Endothelial cell of umbilical vein (primary cell): ENCODE results near the gene KCNAB2. TPM values are rescaled to one million over a fixed set of nuclear protein-coding genes. Genes with fewer than 3 reads are reported as not detected.

Experiments used
- BruUV-seq: library from RNA; stranded (reverse); fragments of 400-500 nt; replicated peaks from 2 replicates; lab custom pipeline; 2021; lab: Mats Ljungman, UMichigan
- CTCF ChIA-PET: fragments of 300-600, 350-600 bp; sonication (Branson Sonifier 250); formaldehyde crosslinking; loops from one replicate; lab custom pipeline; 2021; ENCODE audit warnings: antibody characterized with exemption, inconsistent platforms; lab: Charles Lee
- POLR2A ChIA-PET: fragments of 300-600, 350-600 bp; sonication (Branson Sonifier 250); formaldehyde crosslinking; loops from one replicate; lab custom pipeline; 2021; ENCODE audit warnings: antibody characterized with exemption, inconsistent platforms; lab: Charles Lee
- DNase-seq: peaks from one replicate; pipeline ENCODE4 v3.0.0-alpha.2; 2011; ENCODE audit warnings: low read depth, low spot score
- FAIRE-seq: peaks from 2 replicates; lab custom pipeline; 2011; peaks lifted over from hg19 to GRCh38; lab: Jason Lieb, UNC
- H2AFZ ChIP-seq: 2 replicates; pipeline ENCODE4 v1.6.0; 2012; ENCODE audit warnings: low read depth, low read length, control low read depth, inconsistent platforms
- H3K27ac ChIP-seq: 2 replicates; pipeline ENCODE4 v1.5.1; 2011; ENCODE audit warnings: low read depth, mild to moderate bottlenecking, control low read depth, low read length, moderate library complexity; ENCODE audit not compliant: insufficient read depth
- H3K27me3 ChIP-seq, 2 experiments: 2 replicates each; pipeline versions ENCODE4 v1.6.0 to v1.6.1; 2011; ENCODE audit warnings: low read length in 2 of 2, mixed read lengths in 1 of 2; ENCODE audit not compliant: control insufficient read depth in 2 of 2, insufficient read depth in 2 of 2
- H3K36me3 ChIP-seq, 2 experiments: 2 replicates in 1 of 2; 3 replicates in 1 of 2; pipeline ENCODE4 v1.5.1; 2011; ENCODE audit warnings: low read length in 2 of 2, mild to moderate bottlenecking in 1 of 2, moderate library complexity in 1 of 2; ENCODE audit not compliant: control insufficient read depth in 2 of 2, insufficient read depth in 2 of 2; ENCODE audit errors: extremely low read depth in 1 of 2
- H3K4me1 ChIP-seq: 3 replicates; pipeline ENCODE4 v1.5.1; 2011; ENCODE audit warnings: mild to moderate bottlenecking, low read length; ENCODE audit not compliant: control insufficient read depth, insufficient read depth; ENCODE audit errors: extremely low read depth
- H3K4me2 ChIP-seq: 2 replicates; pipeline ENCODE4 v1.6.1; 2011; ENCODE audit warnings: low read length, control low read depth, mixed read lengths; ENCODE audit not compliant: insufficient read depth
- H3K4me3 ChIP-seq, 3 experiments: fragments of 200-600 bp in 1 of 3; sonication (generic), shearing (Covaris generic) in 1 of 3; replicated peaks in 1 of 3; 2 replicates each; pipeline ENCODE4 v1.5.1; 2011 to 2016; ENCODE audit warnings: control low read depth in 3 of 3, low read length in 3 of 3, mild to moderate bottlenecking in 2 of 3, inconsistent platforms in 1 of 3, low read depth in 1 of 3, moderate library complexity in 1 of 3; ENCODE audit not compliant: insufficient read depth in 1 of 3
- H3K79me2 ChIP-seq: 2 replicates; pipeline ENCODE4 v1.6.0; 2012; ENCODE audit warnings: low read length, inconsistent platforms; ENCODE audit not compliant: control insufficient read depth, insufficient read depth
- H3K9ac ChIP-seq: replicated peaks from 2 replicates; pipeline ENCODE3; 2011; ENCODE audit warnings: low read length, control low read depth; ENCODE audit not compliant: insufficient read depth; ENCODE audit errors: extremely low read depth
- H3K9me1 ChIP-seq: replicated peaks from 3 replicates; pipeline ENCODE4 v1.6.0; 2011; ENCODE audit warnings: mild to moderate bottlenecking, low read length; ENCODE audit not compliant: control insufficient read depth, insufficient read depth; ENCODE audit errors: extremely low read depth
- H3K9me3 ChIP-seq: replicated peaks from 2 replicates; pipeline ENCODE4 v1.5.1; 2012; ENCODE audit warnings: low read length, inconsistent platforms; ENCODE audit not compliant: control insufficient read depth, insufficient read depth
- H4K20me1 ChIP-seq: replicated peaks from 2 replicates; pipeline ENCODE3; 2011; ENCODE audit warnings: mild to moderate bottlenecking, low read length; ENCODE audit not compliant: control insufficient read depth, insufficient read depth; ENCODE audit errors: extremely low read depth
- EZH2 ChIP-seq: IDR thresholded peaks from 2 replicates; pipeline ENCODE4 v1.6.1; 2012; ENCODE audit warnings: borderline replicate concordance, low read depth, mild to moderate bottlenecking, moderate library complexity, low read length, inconsistent platforms; ENCODE audit not compliant: severe bottlenecking
- FOS ChIP-seq: IDR thresholded peaks from 2 replicates; pipeline ENCODE4 v1.6.1; 2011; ENCODE audit warnings: mild to moderate bottlenecking, low read length, moderate library complexity, borderline replicate concordance; ENCODE audit not compliant: insufficient read depth
- GATA2 ChIP-seq: IDR thresholded peaks from 2 replicates; pipeline ENCODE4 v1.7.0; 2011; ENCODE audit warnings: low read depth, mild to moderate bottlenecking, moderate library complexity, mixed read lengths, low read length; ENCODE audit not compliant: insufficient read length, insufficient read depth
- JUN ChIP-seq: IDR thresholded peaks from 2 replicates; pipeline ENCODE4 v1.6.1; 2011; ENCODE audit warnings: borderline replicate concordance, low read depth; ENCODE audit not compliant: insufficient read length, insufficient read depth
- MYC ChIP-seq: IDR thresholded peaks from one replicate; pipeline ENCODE4 v1.6.1; 2011; ENCODE audit warnings: mild to moderate bottlenecking, low read depth, low read length
- POLR2A ChIP-seq: IDR thresholded peaks from 2 replicates; pipeline ENCODE4 v1.6.1; 2012; ENCODE audit warnings: low read depth, mild to moderate bottlenecking, control low read depth, low read length
- POLR2AphosphoS5 ChIP-seq: IDR thresholded peaks from 2 replicates; pipeline ENCODE4 v1.6.1; 2012; ENCODE audit warnings: low read depth, mild to moderate bottlenecking, control low read depth, low read length, moderate library complexity; ENCODE audit not compliant: insufficient read depth
- dilution Hi-C: fragments of 300-500 bp; cut with MboI; formaldehyde crosslinking; loops from one replicate; pipeline ENCODE4 v1.15.0; 2019; ENCODE audit warnings: low sequenced_read_pairs; ENCODE audit not compliant: extremely low pct_ligation_motif_present
- intact Hi-C: fragments of 100-400 bp; cut with micrococcal nuclease; formaldehyde crosslinking; loops from one replicate; pipeline ENCODE4 v1.10.0; 2022
- polyA plus RNA-seq, 4 experiments: library from polyadenylated mRNA; depleted of rRNA in 3 of 4; stranded (reverse) in 3 of 4; unstranded in 1 of 4; fragments of >200 nt; gene quantifications; 2 replicates each; pipeline versions ENCODE4 v1.2.1 to v1.2.3, GENCODE V29; 2011 to 2012; ENCODE audit warnings: missing spikeins in 1 of 4
- total RNA-seq: library from RNA; stranded (reverse); gene quantifications from 2 replicates; pipeline ENCODE4 v1.2.3, GENCODE V29; 2021
- TF ChIP-seq, protein P1 (sequence below): IDR thresholded peaks from 2 replicates; pipeline ENCODE4 v1.6.1; 2011; ENCODE audit not compliant: insufficient read depth, insufficient read length
- TF ChIP-seq, protein P2 (sequence below), 2 donors: IDR thresholded peaks; 1 replicate in 1 of 2; 2 replicates in 1 of 2; pipeline ENCODE4 v1.5.1; 2011; ENCODE audit warnings: low read length in 2 of 2, mild to moderate bottlenecking in 2 of 2, moderate library complexity in 2 of 2, control low read depth in 1 of 2, inconsistent platforms in 1 of 2, low read depth in 1 of 2; ENCODE audit not compliant: insufficient read depth in 1 of 2; ENCODE audit errors: extremely low read depth in 1 of 2

The KCNAB2 gene
- total and polyA plus RNA-seq, 2 donors (not counting 3 experiments of a cell fraction or from before 2014, with no cell fraction given): 2.4 to 3.8 TPM

DNA sequence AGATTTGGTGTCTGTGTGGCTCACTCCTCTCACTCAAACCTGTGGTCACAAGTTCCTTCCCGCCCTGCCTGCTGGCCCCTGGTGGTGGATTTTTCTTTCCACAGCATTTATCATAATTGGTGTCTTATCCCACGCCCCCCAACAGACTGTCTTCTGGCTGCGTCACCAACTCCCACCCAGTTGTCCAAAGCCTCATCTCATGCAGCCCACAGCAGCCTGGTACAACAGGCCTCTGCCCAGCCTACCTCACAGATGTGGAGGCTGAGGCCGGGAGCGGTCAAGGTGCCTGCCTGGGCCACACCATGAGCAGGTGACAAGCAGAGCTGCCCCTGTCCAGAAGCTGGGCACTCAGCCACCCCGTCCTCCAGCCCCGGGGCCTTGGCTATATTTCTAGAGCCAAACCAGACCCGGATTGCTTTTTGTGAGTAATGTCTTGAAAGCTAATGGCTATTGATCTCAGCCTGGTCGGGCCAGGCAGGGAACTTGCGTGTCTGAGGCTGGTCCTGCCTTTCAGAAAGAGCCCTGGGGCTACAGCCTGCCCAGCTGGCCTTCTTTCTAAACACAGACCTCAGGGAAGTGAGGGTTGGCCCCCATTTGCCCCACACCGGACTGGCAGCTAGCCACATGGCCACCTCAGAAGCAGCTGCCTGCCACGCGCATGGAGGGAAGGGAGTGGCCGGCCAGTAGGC lies 2.6 kb downstream of the KCNAB2 start:
- H3K4me3 ChIP-seq: no peak overlapping the region
- H3K79me2 ChIP-seq: no peaks in the 10 kb centered on the region
- CTCF ChIA-PET: interaction anchor here (1.2 to 2.5 kb wide), 4 partner anchors 10 to 197 kb away, joined by 5 to 9 read pairs (median 6); no protein-coding TSS in a partner anchor
- no peak for FAIRE-seq
- no peaks in the 10 kb centered on the region for H3K9me1 ChIP-seq
- no peak overlapping the region for H3K27ac ChIP-seq
- no peak overlapping the region for H2AFZ ChIP-seq
- H3K4me2 ChIP-seq: no peak overlapping the region
- no peaks in the 10 kb centered on the region for H3K27me3 ChIP-seq
- no TSS peak for BruUV-seq
- dilution Hi-C loops (no loop called here), intact Hi-C loops (no loop called here)
- no peak overlapping the region for H3K9ac ChIP-seq
- no peaks in the 10 kb centered on the region for H3K9me3 ChIP-seq
- TF ChIP-seq POLR2A (no peak), POLR2AphosphoS5 (no peak), JUN (no peak), EZH2 (no peak), FOS (no peak), GATA2 (no peak), MYC (no peak)
- TF ChIP-seq, protein P1, sequence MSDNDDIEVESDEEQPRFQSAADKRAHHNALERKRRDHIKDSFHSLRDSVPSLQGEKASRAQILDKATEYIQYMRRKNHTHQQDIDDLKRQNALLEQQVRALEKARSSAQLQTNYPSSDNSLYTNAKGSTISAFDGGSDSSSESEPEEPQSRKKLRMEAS: no peak
- TF ChIP-seq, protein P2, sequence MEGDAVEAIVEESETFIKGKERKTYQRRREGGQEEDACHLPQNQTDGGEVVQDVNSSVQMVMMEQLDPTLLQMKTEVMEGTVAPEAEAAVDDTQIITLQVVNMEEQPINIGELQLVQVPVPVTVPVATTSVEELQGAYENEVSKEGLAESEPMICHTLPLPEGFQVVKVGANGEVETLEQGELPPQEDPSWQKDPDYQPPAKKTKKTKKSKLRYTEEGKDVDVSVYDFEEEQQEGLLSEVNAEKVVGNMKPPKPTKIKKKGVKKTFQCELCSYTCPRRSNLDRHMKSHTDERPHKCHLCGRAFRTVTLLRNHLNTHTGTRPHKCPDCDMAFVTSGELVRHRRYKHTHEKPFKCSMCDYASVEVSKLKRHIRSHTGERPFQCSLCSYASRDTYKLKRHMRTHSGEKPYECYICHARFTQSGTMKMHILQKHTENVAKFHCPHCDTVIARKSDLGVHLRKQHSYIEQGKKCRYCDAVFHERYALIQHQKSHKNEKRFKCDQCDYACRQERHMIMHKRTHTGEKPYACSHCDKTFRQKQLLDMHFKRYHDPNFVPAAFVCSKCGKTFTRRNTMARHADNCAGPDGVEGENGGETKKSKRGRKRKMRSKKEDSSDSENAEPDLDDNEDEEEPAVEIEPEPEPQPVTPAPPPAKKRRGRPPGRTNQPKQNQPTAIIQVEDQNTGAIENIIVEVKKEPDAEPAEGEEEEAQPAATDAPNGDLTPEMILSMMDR (IDR thresholded peaks at IDR 0.05; ENCODE audit: extremely low read depth in 1 of 2, insufficient read depth in 1 of 2, low read depth in 1 of 2, low read length in 2 of 2): no peak
- no peak for DNase-seq
- no peaks in the 10 kb centered on the region for H3K36me3 ChIP-seq
- POLR2A ChIA-PET: no interaction called here
- H3K4me1 ChIP-seq: no peaks in the 10 kb centered on the region
- no peaks in the 10 kb centered on the region for H4K20me1 ChIP-seq
